ENCODE data around the gene RARA.
A peak's percentile ranks its signal among the peaks of the same experiment; 100 is the strongest.

RARA gene

GRCh38 chr17:40345994-40346764 lies 37.2 kb downstream of the RARA start:
- no peak for DNase-seq (ENCODE audit: low spot score)

DNA sequence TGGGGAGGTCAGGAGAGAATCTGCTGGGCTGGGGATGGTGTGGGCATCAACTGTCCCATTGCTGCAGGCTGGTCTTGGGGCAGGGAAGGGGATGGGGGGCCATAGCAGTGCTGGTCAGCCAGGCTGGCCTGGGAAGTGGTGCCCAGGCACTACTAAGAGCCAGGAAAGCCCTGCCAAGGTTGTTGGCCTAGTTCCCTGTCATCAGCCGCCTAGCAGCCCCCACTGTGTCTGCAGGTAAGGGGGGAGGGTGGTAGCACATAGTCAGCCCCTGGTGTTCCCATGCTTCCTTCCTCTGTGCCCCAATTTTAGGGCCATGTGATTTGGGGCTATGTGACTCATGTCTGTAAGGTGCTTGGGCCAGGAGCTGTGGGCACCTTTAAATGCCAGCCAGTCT lies 37.8 kb downstream of the RARA start:
- DNase-seq (ENCODE audit: low spot score), result no peak

GRCh38 chr17:40347319-40348135 lies 38.5 kb downstream of the RARA start:
- no peak for DNase-seq (ENCODE audit: low spot score)

GRCh38 chr17:40348136-40348504 lies 39.1 kb downstream of the RARA start:
- DNase-seq (ENCODE audit: low spot score), result no peak

DNA sequence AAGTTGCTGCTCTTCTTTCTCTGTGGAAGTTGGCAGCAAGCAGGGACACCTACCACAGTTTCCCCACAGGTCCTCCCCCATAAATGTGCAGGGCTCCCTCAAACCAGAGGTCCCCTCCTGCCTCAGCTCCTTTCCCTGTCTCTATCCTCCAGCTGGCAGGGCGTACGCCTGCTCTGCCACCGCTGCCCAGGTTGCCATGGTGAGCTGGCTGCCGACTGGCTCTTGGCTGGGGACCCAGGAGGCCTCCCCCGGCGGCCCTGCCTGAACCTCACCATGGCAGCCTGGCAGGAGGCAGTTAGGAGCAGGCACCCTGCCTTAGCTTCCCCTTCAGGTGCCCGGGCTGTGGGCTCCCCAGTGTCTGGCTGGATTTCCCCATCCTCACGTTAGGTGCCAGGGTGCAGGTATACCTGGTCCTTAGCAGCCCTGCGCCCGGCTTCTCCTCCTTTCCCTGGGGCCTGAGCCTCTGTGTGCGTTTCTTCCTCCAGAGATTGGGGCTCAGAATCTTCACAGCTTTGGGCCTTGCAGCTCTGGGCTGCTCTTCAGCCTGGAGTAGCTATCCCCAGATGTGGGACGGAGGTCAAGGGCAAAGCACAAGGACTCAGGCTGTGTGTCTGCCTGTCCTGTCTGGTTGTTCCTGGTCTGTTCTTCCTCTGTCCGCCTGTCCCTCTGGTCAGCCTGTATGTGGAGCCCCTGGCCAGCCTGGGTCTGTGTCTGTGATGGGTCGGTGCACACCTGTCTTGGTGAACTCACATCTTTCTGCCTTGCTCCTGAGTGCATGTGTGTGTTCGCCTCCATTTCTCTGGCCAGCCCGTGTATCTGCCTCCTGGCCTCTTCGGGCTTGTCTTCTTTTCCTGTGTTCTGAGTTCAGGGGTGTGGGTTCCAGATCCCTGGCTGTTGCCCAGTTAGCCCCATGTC lies 39.8 kb downstream of the RARA start:
- no peak for DNase-seq (ENCODE audit: low spot score)

GRCh38 chr17:40349477-40349894 lies 40.5 kb downstream of the RARA start:
- no peak for DNase-seq (ENCODE audit: low spot score)

- DNase-seq (ENCODE audit: low spot score), result no peak
These were observed 41.1 kb downstream of the RARA start for GRCh38 chr17:40349895-40350688.

DNA sequence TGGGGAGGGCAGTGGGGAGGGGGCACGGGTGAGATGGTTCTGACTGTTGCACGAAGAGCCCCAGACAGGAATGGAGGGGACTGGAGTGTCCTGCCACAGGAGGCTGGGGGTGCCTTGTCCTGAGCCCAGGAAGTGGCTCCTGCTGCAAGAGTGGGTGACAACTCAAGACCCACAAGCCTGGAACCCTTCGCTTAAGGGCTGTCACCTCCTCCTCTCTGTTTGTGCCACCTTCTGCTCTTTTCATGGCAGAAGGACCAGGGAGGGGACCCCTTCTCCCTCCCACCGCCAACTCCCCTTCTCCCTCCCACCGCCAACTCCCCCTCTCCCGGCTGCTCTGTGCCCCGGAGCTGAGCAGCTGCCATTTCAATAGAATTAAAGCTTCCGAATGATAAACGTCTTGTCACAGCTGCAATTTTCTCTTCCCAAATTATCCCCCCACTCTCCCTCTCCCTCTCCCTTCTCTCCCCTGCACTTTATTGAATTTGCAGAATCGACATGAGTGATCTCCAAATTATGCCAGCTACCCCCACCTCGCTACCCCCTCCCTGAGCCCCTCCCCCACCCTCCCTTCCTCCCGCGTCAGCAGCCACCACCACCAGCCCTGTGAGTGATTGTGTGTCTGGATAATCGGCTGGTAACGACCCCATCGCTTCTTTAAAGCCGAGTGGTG lies 41.8 kb downstream of the RARA start:
- DNase-seq (ENCODE audit: low spot score), result no peak

GRCh38 chr17:40351359-40352236 lies 42.6 kb downstream of the RARA start:
- no peak for DNase-seq (ENCODE audit: low spot score)

DNA sequence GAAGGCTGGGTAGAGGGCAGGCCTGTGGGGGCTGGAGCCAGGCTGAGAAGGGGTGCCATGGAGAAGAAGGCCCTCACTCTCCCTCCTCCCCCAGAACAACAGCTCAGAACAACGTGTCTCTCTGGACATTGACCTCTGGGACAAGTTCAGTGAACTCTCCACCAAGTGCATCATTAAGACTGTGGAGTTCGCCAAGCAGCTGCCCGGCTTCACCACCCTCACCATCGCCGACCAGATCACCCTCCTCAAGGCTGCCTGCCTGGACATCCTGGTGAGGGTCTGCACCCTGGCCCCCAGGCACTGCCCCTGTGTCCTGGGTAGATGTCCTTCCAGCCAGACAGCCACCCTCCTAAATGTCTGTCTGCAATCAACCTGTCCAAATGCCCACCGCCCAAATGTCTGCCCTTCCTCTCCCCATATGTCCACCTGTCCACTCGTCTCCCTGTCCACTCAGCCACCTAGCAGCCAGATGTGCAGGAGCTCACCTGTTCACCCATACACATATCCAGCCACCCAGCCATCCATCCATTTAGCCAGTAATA lies 43.3 kb downstream of the RARA start:
- no peak for DNase-seq (ENCODE audit: low spot score)

- no peak for DNase-seq (ENCODE audit: low spot score)
These were observed 43.9 kb downstream of the RARA start for GRCh38 chr17:40352779-40353394.

- no peak for DNase-seq (ENCODE audit: low spot score)
These were observed 45.5 kb downstream of the RARA start for GRCh38 chr17:40354221-40355122.

DNA sequence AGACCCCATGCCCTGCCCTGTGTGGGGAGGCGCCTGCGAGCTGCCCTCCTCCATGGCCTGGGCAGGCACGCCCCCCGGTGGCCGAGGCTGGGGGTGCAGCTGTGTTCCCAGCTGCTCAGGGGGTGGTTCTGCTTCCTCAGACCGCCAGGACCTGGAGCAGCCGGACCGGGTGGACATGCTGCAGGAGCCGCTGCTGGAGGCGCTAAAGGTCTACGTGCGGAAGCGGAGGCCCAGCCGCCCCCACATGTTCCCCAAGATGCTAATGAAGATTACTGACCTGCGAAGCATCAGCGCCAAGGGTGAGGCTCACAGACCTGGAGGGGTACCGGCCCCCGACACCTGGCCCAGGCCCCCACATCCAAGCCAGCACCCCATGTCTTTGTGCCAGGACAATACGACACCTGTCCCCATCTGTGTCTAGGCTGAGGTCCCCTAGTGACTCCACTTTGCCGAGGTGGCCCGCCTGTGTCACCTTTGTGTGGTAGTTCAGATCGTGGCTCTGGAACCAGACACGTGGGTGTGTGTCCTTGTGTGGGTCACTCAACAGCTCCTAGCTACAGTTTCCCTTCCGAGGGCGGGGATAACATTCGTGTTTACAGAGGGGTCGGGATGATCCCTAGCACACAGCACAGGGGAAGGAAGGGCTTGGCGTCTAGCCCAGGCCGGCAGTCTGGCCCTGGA lies 46.3 kb downstream of the RARA start:
- peak; percentile 87 for DNase-seq (ENCODE audit: low spot score)

DNA sequence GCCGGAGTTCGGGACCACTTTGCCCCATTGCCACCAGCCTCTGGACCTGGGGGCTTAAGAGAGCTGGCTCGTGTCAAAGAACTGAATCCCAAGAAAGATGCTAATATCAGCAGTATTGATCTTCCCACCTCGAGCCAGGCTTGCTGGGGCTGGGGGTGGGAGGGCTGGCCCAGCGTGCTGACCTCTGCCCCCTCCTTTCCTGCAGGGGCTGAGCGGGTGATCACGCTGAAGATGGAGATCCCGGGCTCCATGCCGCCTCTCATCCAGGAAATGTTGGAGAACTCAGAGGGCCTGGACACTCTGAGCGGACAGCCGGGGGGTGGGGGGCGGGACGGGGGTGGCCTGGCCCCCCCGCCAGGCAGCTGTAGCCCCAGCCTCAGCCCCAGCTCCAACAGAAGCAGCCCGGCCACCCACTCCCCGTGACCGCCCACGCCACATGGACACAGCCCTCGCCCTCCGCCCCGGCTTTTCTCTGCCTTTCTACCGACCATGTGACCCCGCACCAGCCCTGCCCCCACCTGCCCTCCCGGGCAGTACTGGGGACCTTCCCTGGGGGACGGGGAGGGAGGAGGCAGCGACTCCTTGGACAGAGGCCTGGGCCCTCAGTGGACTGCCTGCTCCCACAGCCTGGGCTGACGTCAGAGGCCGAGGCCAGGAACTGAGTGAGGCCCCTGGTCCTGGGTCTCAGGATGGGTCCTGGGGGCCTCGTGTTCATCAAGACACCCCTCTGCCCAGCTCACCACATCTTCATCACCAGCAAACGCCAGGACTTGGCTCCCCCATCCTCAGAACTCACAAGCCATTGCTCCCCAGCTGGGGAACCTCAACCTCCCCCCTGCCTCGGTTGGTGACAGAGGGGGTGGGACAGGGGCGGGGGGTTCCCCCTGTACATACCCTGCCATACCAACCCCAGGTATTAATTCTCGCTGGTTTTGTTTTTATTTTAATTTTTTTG lies 47.1 kb downstream of the RARA start:
- no peak for DNase-seq (ENCODE audit: low spot score)

- DNase-seq (ENCODE audit: low spot score), result no peak
These were observed 48.3 kb downstream of the RARA start for GRCh38 chr17:40356990-40357881.

Measured in germinal center (tissue), 1 donor.